KOPT-K1 (cell line): ENCODE results near the gene GSTA1.
"Not testable (repeated sequence)": the region's sequence is repeated elsewhere in the genome, so short reads cannot be mapped to it uniquely, and the experiment has no call there.

ENCODE experiments used
- H3K27ac ChIP-seq: fragments of 200-600 bp; sonication (generic); 2 replicates; pipeline ENCODE4 v1.5.1; 2016; ENCODE audit warnings: antibody characterized with exemption, mild to moderate bottlenecking, low read depth, low read length; ENCODE audit not compliant: poor library complexity, severe bottlenecking
- H3K36me3 ChIP-seq: fragments of 200-600 bp; sonication (generic); 2 replicates; pipeline ENCODE4 v1.5.1; 2017; ENCODE audit warnings: antibody characterized with exemption, mild to moderate bottlenecking, low read length, moderate library complexity; ENCODE audit not compliant: insufficient read depth
- H3K9me3 ChIP-seq: fragments of 200-600 bp; sonication (generic); 2 replicates; pipeline ENCODE4 v1.5.1; 2017; ENCODE audit warnings: antibody characterized with exemption, low read length, mild to moderate bottlenecking; ENCODE audit not compliant: insufficient read depth, poor library complexity, severe bottlenecking

The GSTA1 gene

GRCh38 chr6:52752310-52752709 lies 51.3 kb downstream of the GSTA1 start:
- H3K36me3 ChIP-seq, result no peaks in the 10 kb centered on the region
- H3K9me3 ChIP-seq, result peaks cover 10% of the 10 kb centered on the region
- no peak overlapping the region for H3K27ac ChIP-seq

GRCh38 chr6:52749556-52750152 lies 54.0 kb downstream of the GSTA1 start:
- Histone ChIP-seq H3K9me3 (peaks cover 10% of the 10 kb centered on the region), H3K36me3 (no peaks in the 10 kb centered on the region), H3K27ac (no peak overlapping the region)

- H3K36me3 ChIP-seq, H3K9me3 ChIP-seq, H3K27ac ChIP-seq: not testable (repeated sequence)
Measured at GRCh38 chr6:52747301-52747700, 56.3 kb downstream of the GSTA1 start.

- H3K27ac ChIP-seq, result no peak overlapping the region
- H3K36me3 ChIP-seq, result no peaks in the 10 kb centered on the region
- H3K9me3 ChIP-seq, result peaks cover 8% of the 10 kb centered on the region
Measured at GRCh38 chr6:52746213-52746612, 57.4 kb downstream of the GSTA1 start.

GRCh38 chr6:52745764-52746201 lies 57.8 kb downstream of the GSTA1 start:
- H3K27ac ChIP-seq, result no peak overlapping the region
- peaks cover 4% of the 10 kb centered on the region for H3K9me3 ChIP-seq
- H3K36me3 ChIP-seq, result no peaks in the 10 kb centered on the region

GRCh38 chr6:52741872-52742271 lies 61.7 kb downstream of the GSTA1 start:
- Histone ChIP-seq H3K27ac (no peak overlapping the region), H3K9me3 (no peaks in the 10 kb centered on the region), H3K36me3 (no peaks in the 10 kb centered on the region)
